Nephron (organoid): Measurements from ENCODE around the gene VAMP5.

Experiments used
- H3K27ac Mint-ChIP-seq, 3 experiments: 2 replicates each; pipeline ENCODE4 v1.8.0; 2020; ENCODE audit warnings: mixed read lengths in 3 of 3, mild to moderate bottlenecking in 2 of 3, moderate library complexity in 1 of 3
- H3K27me3 Mint-ChIP-seq: 2 replicates; pipeline ENCODE4 v1.8.0; 2021; ENCODE audit warnings: low read depth, mild to moderate bottlenecking, moderate library complexity, mixed read lengths
- H3K36me3 Mint-ChIP-seq: 2 replicates; pipeline ENCODE4 v1.8.0; 2020; ENCODE audit warnings: low read depth, mixed read lengths
- H3K4me1 Mint-ChIP-seq: 2 replicates; pipeline ENCODE4 v1.8.0; 2020; ENCODE audit warnings: mixed read lengths
- H3K4me3 Mint-ChIP-seq, 3 experiments: 2 replicates each; pipeline ENCODE4 v1.8.0; 2020; ENCODE audit warnings: mild to moderate bottlenecking in 3 of 3, mixed read lengths in 3 of 3, moderate library complexity in 2 of 3
- H3K9me3 Mint-ChIP-seq: 2 replicates; pipeline ENCODE4 v1.8.0; 2020; ENCODE audit warnings: mixed read lengths
- TF ChIP-seq, protein P1 (sequence below), 3 experiments: fragments of 200-600 bp; sonication (generic); IDR thresholded peaks; one replicate each; pipeline ENCODE4 v1.5.0; 2021; ENCODE audit warnings: antibody characterized with exemption in 3 of 3; ENCODE audit not compliant: unreplicated experiment in 3 of 3

VAMP5 gene

GRCh38 chr2:85621338-85621737 is 37.1 kb downstream of the VAMP5 start:
- no peak overlapping the region for H3K4me3 Mint-ChIP-seq
- H3K27me3 Mint-ChIP-seq = no peaks in the 10 kb centered on the region
- H3K27ac Mint-ChIP-seq = peak overlapping the region in 1 of 3 experiments; percentile 73
- peaks cover 48% of the 10 kb centered on the region for H3K36me3 Mint-ChIP-seq
- TF ChIP-seq, protein P1, sequence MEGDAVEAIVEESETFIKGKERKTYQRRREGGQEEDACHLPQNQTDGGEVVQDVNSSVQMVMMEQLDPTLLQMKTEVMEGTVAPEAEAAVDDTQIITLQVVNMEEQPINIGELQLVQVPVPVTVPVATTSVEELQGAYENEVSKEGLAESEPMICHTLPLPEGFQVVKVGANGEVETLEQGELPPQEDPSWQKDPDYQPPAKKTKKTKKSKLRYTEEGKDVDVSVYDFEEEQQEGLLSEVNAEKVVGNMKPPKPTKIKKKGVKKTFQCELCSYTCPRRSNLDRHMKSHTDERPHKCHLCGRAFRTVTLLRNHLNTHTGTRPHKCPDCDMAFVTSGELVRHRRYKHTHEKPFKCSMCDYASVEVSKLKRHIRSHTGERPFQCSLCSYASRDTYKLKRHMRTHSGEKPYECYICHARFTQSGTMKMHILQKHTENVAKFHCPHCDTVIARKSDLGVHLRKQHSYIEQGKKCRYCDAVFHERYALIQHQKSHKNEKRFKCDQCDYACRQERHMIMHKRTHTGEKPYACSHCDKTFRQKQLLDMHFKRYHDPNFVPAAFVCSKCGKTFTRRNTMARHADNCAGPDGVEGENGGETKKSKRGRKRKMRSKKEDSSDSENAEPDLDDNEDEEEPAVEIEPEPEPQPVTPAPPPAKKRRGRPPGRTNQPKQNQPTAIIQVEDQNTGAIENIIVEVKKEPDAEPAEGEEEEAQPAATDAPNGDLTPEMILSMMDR (IDR thresholded peaks at IDR 0.05; ENCODE audit: unreplicated experiment in 3 of 3) = no peak
- peaks cover 6% of the 10 kb centered on the region for H3K4me1 Mint-ChIP-seq
- H3K9me3 Mint-ChIP-seq = no peaks in the 10 kb centered on the region

GRCh38 chr2:85623991-85624390 is 39.8 kb downstream of the VAMP5 start:
- H3K9me3 Mint-ChIP-seq = no peaks in the 10 kb centered on the region
- no peak overlapping the region for H3K4me3 Mint-ChIP-seq
- TF ChIP-seq, protein P1 (IDR thresholded peaks at IDR 0.05; ENCODE audit: unreplicated experiment in 3 of 3) = no peak
- peaks cover 62% of the 10 kb centered on the region for H3K36me3 Mint-ChIP-seq
- no peak overlapping the region for H3K27ac Mint-ChIP-seq
- H3K4me1 Mint-ChIP-seq = no peaks in the 10 kb centered on the region
- H3K27me3 Mint-ChIP-seq = no peaks in the 10 kb centered on the region

DNA sequence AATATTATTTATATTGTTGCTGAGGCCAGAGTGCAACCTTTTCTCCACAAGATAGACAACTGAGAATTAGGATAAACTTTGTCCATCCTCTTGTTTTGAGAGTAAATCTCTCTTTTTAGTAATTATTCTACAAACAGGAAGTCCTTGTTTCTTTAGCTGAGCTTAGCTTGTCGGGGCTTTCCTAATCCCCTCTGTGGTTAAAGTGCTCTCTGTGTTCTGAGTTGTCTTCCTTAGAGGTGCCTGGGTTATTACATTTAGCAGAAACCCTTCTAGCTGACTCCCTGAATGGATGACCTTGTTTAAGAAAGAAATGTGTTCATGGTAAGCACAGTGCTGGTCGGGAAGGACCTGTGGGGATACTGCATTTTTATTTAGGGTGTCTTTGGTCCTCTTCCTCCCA is 44.4 kb downstream of the VAMP5 start:
- H3K4me1 Mint-ChIP-seq = no peaks in the 10 kb centered on the region
- H3K27ac Mint-ChIP-seq = no peak overlapping the region
- TF ChIP-seq, protein P1 (IDR thresholded peaks at IDR 0.05; ENCODE audit: unreplicated experiment in 3 of 3) = no peak
- H3K27me3 Mint-ChIP-seq = no peaks in the 10 kb centered on the region
- no peaks in the 10 kb centered on the region for H3K9me3 Mint-ChIP-seq
- H3K4me3 Mint-ChIP-seq = no peak overlapping the region
- peaks cover 80% of the 10 kb centered on the region for H3K36me3 Mint-ChIP-seq

GRCh38 chr2:85631316-85631715 is 47.1 kb downstream of the VAMP5 start:
- Mint-ChIP-seq H3K27me3 (no peaks in the 10 kb centered on the region), H3K4me3 (no peak overlapping the region), H3K4me1 (no peaks in the 10 kb centered on the region), H3K27ac (no peak overlapping the region), H3K9me3 (no peaks in the 10 kb centered on the region), H3K36me3 (peaks cover 73% of the 10 kb centered on the region)
- TF ChIP-seq, protein P1 (IDR thresholded peaks at IDR 0.05; ENCODE audit: unreplicated experiment in 3 of 3) = no peak

- peaks cover 72% of the 10 kb centered on the region for H3K36me3 Mint-ChIP-seq
- H3K4me3 Mint-ChIP-seq = no peak overlapping the region
- TF ChIP-seq, protein P1 (IDR thresholded peaks at IDR 0.05; ENCODE audit: unreplicated experiment in 3 of 3) = no peak
- no peak overlapping the region for H3K27ac Mint-ChIP-seq
- no peaks in the 10 kb centered on the region for H3K27me3 Mint-ChIP-seq
- no peaks in the 10 kb centered on the region for H3K4me1 Mint-ChIP-seq
- no peaks in the 10 kb centered on the region for H3K9me3 Mint-ChIP-seq
These were observed 50.8 kb downstream of the VAMP5 start for GRCh38 chr2:85635011-85635410.

- Mint-ChIP-seq H3K36me3 (peaks cover 72% of the 10 kb centered on the region), H3K27ac (no peak overlapping the region), H3K4me1 (no peaks in the 10 kb centered on the region), H3K27me3 (no peaks in the 10 kb centered on the region), H3K9me3 (no peaks in the 10 kb centered on the region), H3K4me3 (no peak overlapping the region)
- TF ChIP-seq, protein P1 (IDR thresholded peaks at IDR 0.05; ENCODE audit: unreplicated experiment in 3 of 3) = no peak
These were observed 51.4 kb downstream of the VAMP5 start for GRCh38 chr2:85635636-85636035.
